ENCODE data around the gene PLA2G4F. TPM values are rescaled to one million over a fixed set of nuclear protein-coding genes. Genes with fewer than 3 reads are reported as not detected.

Gene PLA2G4F
- polyA plus RNA-seq, 1 donor: 25.0 TPM

GRCh38 chr15:42133886-42134502, 22.4 kb downstream of the PLA2G4F start:
- no peak for DNase-seq

- no peak for DNase-seq
Observed at GRCh38 chr15:42133356-42133755, 23.1 kb downstream of the PLA2G4F start.

DNA sequence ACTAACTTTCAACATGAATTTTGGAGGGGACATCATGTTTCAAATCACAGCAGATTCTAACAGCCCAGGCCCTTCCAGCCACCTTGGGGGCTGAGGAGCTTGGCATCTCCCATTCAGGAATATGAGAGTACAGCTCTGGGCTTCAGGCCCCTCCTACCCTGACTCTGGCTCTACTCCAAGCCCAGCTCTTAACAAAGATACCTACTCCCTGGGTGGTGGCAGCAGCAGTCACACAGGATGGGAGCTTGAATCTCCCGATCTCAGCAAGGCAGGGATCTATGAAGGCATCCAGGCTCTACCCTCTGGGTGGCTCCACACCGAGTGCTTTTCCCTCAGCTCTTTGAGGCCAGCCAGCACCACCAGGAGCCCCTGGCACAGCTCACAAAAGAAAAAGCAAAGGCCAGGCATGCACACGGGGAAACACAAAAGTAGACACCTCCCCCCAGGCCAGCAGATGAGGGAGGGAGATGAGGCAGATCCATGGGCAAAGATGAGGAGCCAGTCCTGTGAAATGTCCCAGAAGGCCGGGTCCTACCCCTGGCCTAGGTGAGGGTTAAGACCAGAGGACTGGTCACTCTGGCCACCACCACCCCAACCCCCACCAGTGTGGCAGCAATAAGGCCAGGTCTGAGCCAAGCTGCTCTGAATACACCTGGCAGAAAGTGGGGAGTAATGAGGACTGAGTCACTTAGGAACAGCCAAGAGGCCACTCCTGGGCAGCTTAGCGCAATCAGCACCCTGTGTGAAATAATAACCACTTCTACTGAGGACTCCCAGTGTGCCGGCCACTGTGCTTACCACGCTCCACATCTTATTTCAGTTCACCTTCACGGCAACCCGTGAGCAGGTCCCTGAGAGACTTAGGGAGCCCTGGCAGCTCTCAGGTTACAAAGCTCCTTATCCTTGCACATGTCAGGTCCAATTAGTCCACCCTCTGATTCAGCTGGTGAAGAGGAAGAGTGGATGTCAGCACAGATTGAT, 24.3 kb downstream of the PLA2G4F start:
- DNase-seq: no peak

- no peak for DNase-seq
Observed at GRCh38 chr15:42131006-42131405, 25.4 kb downstream of the PLA2G4F start.

GRCh38 chr15:42130246-42130986, 26.0 kb downstream of the PLA2G4F start:
- no peak for DNase-seq

DNA sequence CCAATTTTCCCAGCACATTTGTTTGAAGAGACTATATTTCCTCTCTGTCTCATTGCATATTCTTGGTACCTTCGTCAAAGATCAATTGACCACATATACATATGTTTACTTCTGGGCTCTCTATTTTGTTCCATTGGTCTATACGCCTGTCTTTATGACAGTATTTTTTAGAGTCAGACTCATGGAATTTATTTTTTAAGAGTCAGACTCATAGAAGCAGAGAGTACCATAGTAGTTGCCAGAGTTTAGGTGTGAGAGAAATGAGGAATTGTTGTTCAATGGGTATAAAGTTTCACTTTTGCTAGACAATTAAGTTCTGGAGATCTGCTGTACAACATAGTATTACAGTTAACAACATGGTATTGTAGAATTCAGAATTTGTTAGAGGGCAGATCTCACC, 27.1 kb downstream of the PLA2G4F start:
- no peak for DNase-seq

GRCh38 chr15:42128476-42128875, 28.0 kb downstream of the PLA2G4F start:
- DNase-seq: no peak

- DNase-seq: no peak
Observed at GRCh38 chr15:42123546-42123945, 32.9 kb downstream of the PLA2G4F start.

- no peak for DNase-seq
Observed at GRCh38 chr15:42121682-42122081, 34.8 kb downstream of the PLA2G4F start.

DNA sequence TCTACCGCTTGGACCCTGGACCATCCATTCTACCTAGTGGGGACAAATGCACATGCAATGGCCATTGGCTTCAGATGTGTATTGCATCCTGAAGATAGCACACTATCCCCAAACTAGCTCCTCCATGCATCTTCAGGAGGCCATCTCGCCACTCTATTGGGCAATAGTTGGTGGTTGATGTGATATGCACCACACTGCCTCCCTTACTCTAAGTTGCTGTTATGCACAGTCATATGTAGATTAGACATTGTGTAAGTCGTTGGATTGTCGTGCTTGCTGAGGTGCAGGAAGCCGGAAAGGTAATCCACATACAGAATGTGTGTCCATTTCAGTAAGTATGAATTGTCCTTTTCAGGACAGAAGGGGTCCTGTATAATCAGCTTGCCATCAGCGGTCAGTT, 35.4 kb downstream of the PLA2G4F start:
- DNase-seq: no peak

GRCh38 chr15:42120285-42120684, 36.2 kb downstream of the PLA2G4F start:
- no peak for DNase-seq

DNA sequence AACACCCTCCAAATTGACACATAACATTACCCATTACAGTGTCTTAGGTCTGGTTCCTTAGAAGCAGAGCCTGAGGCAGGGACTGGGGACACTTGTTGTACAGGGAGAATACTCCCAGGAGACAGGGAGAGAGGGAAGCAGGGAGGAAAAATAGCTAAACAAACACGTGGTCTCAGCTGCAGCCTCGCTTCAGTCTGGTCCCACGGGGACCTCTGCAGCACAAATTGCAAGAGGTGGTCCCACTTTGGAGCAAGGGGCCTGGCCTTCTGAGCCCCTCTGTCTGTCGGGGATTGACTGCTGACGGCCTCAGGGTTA, 37.0 kb downstream of the PLA2G4F start:
- no peak for DNase-seq

- no peak for DNase-seq
Observed at GRCh38 chr15:42118650-42119445, 37.6 kb downstream of the PLA2G4F start.

- DNase-seq: no peak
Observed at GRCh38 chr15:42111924-42112323, 44.5 kb downstream of the PLA2G4F start.

DNA sequence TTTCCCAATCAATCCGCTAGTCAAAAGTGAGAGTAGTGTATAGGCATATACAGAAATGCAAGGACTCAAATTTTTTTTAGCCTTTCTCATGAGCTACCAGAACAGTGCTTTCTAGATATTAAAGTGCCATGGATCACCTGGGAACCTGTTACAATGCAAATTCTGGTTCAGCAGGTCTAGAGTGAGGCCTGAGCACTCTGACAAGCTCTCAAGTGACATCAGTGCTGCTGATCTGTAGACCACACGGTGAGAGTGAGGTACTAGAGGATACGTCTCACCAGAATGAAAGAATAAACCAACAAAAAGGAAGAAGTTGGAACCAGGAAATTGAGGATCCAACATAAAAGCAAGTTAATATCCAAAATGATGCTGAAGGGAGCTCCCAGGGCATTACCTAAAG, 46.1 kb downstream of the PLA2G4F start:
- no peak for DNase-seq

GRCh38 chr15:42108806-42109205, 47.6 kb downstream of the PLA2G4F start:
- no peak for DNase-seq

DNA sequence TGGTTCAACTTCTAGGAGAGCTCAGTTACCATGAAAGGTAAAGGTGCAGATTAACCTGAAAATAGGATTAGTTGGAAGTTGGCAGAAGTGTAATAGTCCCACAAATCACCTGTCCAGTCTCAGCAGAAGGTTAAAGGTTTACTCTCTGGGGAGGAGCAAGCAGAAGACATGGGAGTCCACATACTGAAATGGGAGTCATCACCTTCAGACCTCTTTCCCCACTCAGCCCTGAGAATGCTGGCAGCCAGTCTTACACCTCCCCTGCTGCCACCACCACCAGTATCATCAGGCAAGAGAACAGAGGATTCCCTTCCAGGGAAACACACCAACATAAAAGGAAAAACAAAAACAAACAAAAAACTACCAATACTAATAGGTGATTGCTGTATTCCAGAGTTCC, 48.2 kb downstream of the PLA2G4F start:
- no peak for DNase-seq

DNA sequence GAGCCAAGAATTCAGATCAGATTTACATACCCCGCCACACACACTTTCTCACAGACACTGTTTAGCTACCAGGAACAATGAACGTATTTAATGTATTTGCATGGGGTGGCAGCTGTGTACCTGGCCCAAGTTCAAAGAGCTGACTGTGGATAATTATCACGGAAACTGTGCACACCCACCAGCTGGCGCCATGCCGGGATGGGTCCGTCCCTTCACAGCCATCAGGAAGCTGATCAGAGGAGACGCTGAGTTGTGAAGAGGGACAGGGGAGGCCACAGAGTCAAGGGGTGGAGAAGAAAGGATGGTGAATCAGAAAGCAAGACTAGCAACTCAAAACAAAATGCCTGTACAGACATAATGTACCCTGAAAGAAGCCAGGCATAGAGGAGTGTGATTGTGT, 49.0 kb downstream of the PLA2G4F start:
- no peak for DNase-seq

- no peak for DNase-seq
Observed at GRCh38 chr15:42106288-42106687, 50.1 kb downstream of the PLA2G4F start.

GRCh38 chr15:42104095-42104891, 52.1 kb downstream of the PLA2G4F start:
- DNase-seq: no peak

- DNase-seq: no peak
Observed at GRCh38 chr15:42102646-42103235, 53.7 kb downstream of the PLA2G4F start.
